Hematopoietic multipotent progenitor cell treated with erythropoietin and hydrocortisone succinate and interleukin-3 and kit ligand, for 15 days (in vitro differentiated cells): ENCODE data around the gene ASXL1.

Source experiments
- DNase-seq: peaks from one replicate; pipeline ENCODE4 v3.0.0-alpha.2; 2015; ENCODE audit warnings: low spot score

Gene ASXL1

GRCh38 chr20:32466739-32467505 lies 108.8 kb downstream of the ASXL1 start:
- no peak for DNase-seq

GRCh38 chr20:32467506-32468312 lies 109.6 kb downstream of the ASXL1 start:
- no peak for DNase-seq

GRCh38 chr20:32468313-32468640 lies 110.1 kb downstream of the ASXL1 start:
- DNase-seq = no peak

GRCh38 chr20:32468860-32469259 lies 110.7 kb downstream of the ASXL1 start:
- no peak for DNase-seq

- DNase-seq = peak; percentile 45
These were observed 112.1 kb downstream of the ASXL1 start for GRCh38 chr20:32470025-32470861.

- no peak for DNase-seq
These were observed 112.8 kb downstream of the ASXL1 start for GRCh38 chr20:32470940-32471339.

- no peak for DNase-seq
These were observed 114.6 kb downstream of the ASXL1 start for GRCh38 chr20:32472581-32473207.

- no peak for DNase-seq
These were observed 115.3 kb downstream of the ASXL1 start for GRCh38 chr20:32473231-32474008.

GRCh38 chr20:32474009-32474716 lies 116.0 kb downstream of the ASXL1 start:
- no peak for DNase-seq

- no peak for DNase-seq
These were observed 116.5 kb downstream of the ASXL1 start for GRCh38 chr20:32474717-32474966.

GRCh38 chr20:32474967-32475811 lies 117.1 kb downstream of the ASXL1 start:
- peak; percentile 41 for DNase-seq

GRCh38 chr20:32476684-32477593 lies 118.8 kb downstream of the ASXL1 start:
- peak; percentile 52 for DNase-seq

- DNase-seq = peak; percentile 48
These were observed 119.7 kb downstream of the ASXL1 start for GRCh38 chr20:32477594-32478512.

- no peak for DNase-seq
These were observed 120.4 kb downstream of the ASXL1 start for GRCh38 chr20:32478576-32478975.

- no peak for DNase-seq
These were observed 120.9 kb downstream of the ASXL1 start for GRCh38 chr20:32479012-32479411.

GRCh38 chr20:32479697-32480171 lies 121.6 kb downstream of the ASXL1 start:
- DNase-seq = no peak

- DNase-seq = no peak
These were observed 122.5 kb downstream of the ASXL1 start for GRCh38 chr20:32480371-32481241.
